GM23338 (cell line): ENCODE data around the gene LPAR6. TPM values are rescaled to one million over a fixed set of nuclear protein-coding genes. Genes with fewer than 3 reads are reported as not detected.

Source experiments
- ATAC-seq: fragments of 200-7000 bp; cut with Tn5 transposase; 3 replicates; pipeline ENCODE4 v1.9.1; 2020
- DNase-seq: peaks from one replicate; pipeline ENCODE4 v3.0.0-alpha.2; 2015; ENCODE audit warnings: low spot score
- H2AFZ ChIP-seq: fragments of 200-600 bp; sonication (generic); 2 replicates; pipeline ENCODE4 v1.8.0; 2016; ENCODE audit warnings: antibody characterized with exemption, mild to moderate bottlenecking, moderate library complexity
- H3F3A ChIP-seq: fragments of 200-600 bp; sonication (generic); replicated peaks from 2 replicates; pipeline ENCODE4 v1.8.0; 2017; ENCODE audit warnings: antibody characterized with exemption, mixed run types, low read depth
- H3K27ac ChIP-seq: fragments of 200-600 bp; sonication (generic); 2 replicates; pipeline ENCODE4 v1.6.1; 2016; ENCODE audit warnings: low read depth
- H3K27me3 ChIP-seq: fragments of 200-600 bp; sonication (generic); 2 replicates; pipeline ENCODE4 v1.8.0; 2016; ENCODE audit warnings: mild to moderate bottlenecking, mixed run types, moderate library complexity; ENCODE audit not compliant: insufficient read depth
- H3K36me3 ChIP-seq: fragments of 200-600 bp; sonication (generic); 2 replicates; pipeline ENCODE4 v1.8.0; 2016; ENCODE audit warnings: mild to moderate bottlenecking; ENCODE audit not compliant: insufficient read depth
- H3K4me1 ChIP-seq: fragments of 200-600 bp; sonication (generic); 2 replicates; pipeline ENCODE4 v1.8.0; 2016; ENCODE audit warnings: mild to moderate bottlenecking, moderate library complexity; ENCODE audit not compliant: insufficient read depth
- H3K4me2 ChIP-seq: fragments of 200-600 bp; sonication (generic); 2 replicates; pipeline ENCODE4 v1.7.1; 2017; ENCODE audit warnings: mixed run types
- H3K4me3 ChIP-seq: fragments of 200-600 bp; sonication (generic); 2 replicates; pipeline ENCODE4 v1.6.1; 2016; ENCODE audit warnings: mixed run types
- H3K79me2 ChIP-seq: fragments of 200-600 bp; sonication (generic); replicated peaks from 2 replicates; pipeline ENCODE4 v1.8.0; 2017; ENCODE audit warnings: mild to moderate bottlenecking; ENCODE audit not compliant: insufficient read depth
- H3K9me2 ChIP-seq: fragments of 200-600 bp; sonication (generic); 2 replicates; pipeline ENCODE4 v1.8.0; 2017; ENCODE audit not compliant: insufficient read depth
- H4K20me1 ChIP-seq: fragments of 200-600 bp; sonication (generic); replicated peaks from 2 replicates; pipeline ENCODE4 v1.8.0; 2017; ENCODE audit warnings: mild to moderate bottlenecking; ENCODE audit not compliant: insufficient read depth
- H3K27ac Mint-ChIP-seq: 2 replicates; pipeline ENCODE4 v1.8.0; 2020; ENCODE audit warnings: inconsistent platforms, mild to moderate bottlenecking, moderate library complexity, mixed read lengths
- H3K27me3 Mint-ChIP-seq: 3 replicates; pipeline ENCODE4 v1.8.0; 2022; ENCODE audit warnings: low read depth, mild to moderate bottlenecking, moderate library complexity, mixed read lengths, inconsistent platforms; ENCODE audit not compliant: insufficient read depth, poor library complexity
- H3K36me3 Mint-ChIP-seq: 3 replicates; pipeline ENCODE4 v1.8.0; 2021; ENCODE audit warnings: low read depth, mild to moderate bottlenecking, inconsistent platforms, moderate library complexity, mixed read lengths
- H3K4me1 Mint-ChIP-seq: 3 replicates; pipeline ENCODE4 v1.8.0; 2020; ENCODE audit warnings: mild to moderate bottlenecking, inconsistent platforms, mixed read lengths
- H3K4me3 Mint-ChIP-seq: 3 replicates; pipeline ENCODE4 v1.8.0; 2021; ENCODE audit warnings: moderate library complexity, mild to moderate bottlenecking, inconsistent platforms, mixed read lengths
- H3K9me3 Mint-ChIP-seq: 3 replicates; pipeline ENCODE4 v1.8.0; 2020; ENCODE audit warnings: moderate library complexity, mild to moderate bottlenecking, inconsistent platforms, mixed read lengths
- CREB1 ChIP-seq: fragments of 250-450 bp; sonication (Bioruptor Pico); IDR thresholded peaks from 2 replicates; pipeline ENCODE4 v1.5.0; 2020; ENCODE audit warnings: low read depth, mild to moderate bottlenecking, moderate library complexity
- CTCF ChIP-seq, 2 experiments: fragments of 200-600 bp in 1 of 2; sonication (generic) in 1 of 2; conservative IDR thresholded peaks; 2 replicates each; pipeline versions ENCODE4 v1.5.1 to v1.6.1; 2016 to 2017; ENCODE audit warnings: antibody characterized with exemption in 2 of 2, low read depth in 2 of 2, mild to moderate bottlenecking in 2 of 2, moderate library complexity in 1 of 2
- ETS1 ChIP-seq: IDR thresholded peaks from 2 replicates; pipeline ENCODE4 v1.6.1; 2016; ENCODE audit warnings: antibody characterized with exemption
- EZH2 ChIP-seq: fragments of 200-600 bp; sonication (generic); IDR thresholded peaks from one replicate; pipeline ENCODE4 v1.8.0; 2017; ENCODE audit warnings: antibody characterized with exemption, mild to moderate bottlenecking, low read depth; ENCODE audit not compliant: unreplicated experiment
- EZH2phosphoT487 ChIP-seq: fragments of 200-600 bp; sonication (generic); IDR thresholded peaks from one replicate; pipeline ENCODE4 v1.8.1; 2018; ENCODE audit warnings: antibody characterized with exemption; ENCODE audit not compliant: unreplicated experiment
- JUNB ChIP-seq: IDR thresholded peaks from one replicate; pipeline ENCODE4 v1.6.1; 2016; ENCODE audit warnings: antibody characterized with exemption; ENCODE audit not compliant: unreplicated experiment
- NANOG ChIP-seq: IDR thresholded peaks from 2 replicates; pipeline ENCODE4 v1.6.1; 2016; ENCODE audit warnings: antibody characterized with exemption, borderline replicate concordance
- POLR2AphosphoS5 ChIP-seq: IDR thresholded peaks from 2 replicates; pipeline ENCODE4 v1.6.1; 2016; ENCODE audit warnings: antibody characterized with exemption, low read depth
- REST ChIP-seq: IDR thresholded peaks from one replicate; pipeline ENCODE4 v1.6.1; 2018; ENCODE audit warnings: antibody characterized with exemption; ENCODE audit not compliant: unreplicated experiment
- STAT1 ChIP-seq: IDR thresholded peaks from one replicate; pipeline ENCODE4 v1.6.1; 2016; ENCODE audit warnings: antibody characterized with exemption; ENCODE audit not compliant: unreplicated experiment
- ZNF114 ChIP-seq: fragments of 250-450 bp; sonication (Bioruptor Pico); IDR thresholded peaks from 2 replicates; pipeline ENCODE4 v1.5.0; 2020; ENCODE audit warnings: mild to moderate bottlenecking, moderate library complexity
- ZNF331 ChIP-seq: fragments of 250-450 bp; sonication (Bioruptor Pico); IDR thresholded peaks from 2 replicates; pipeline ENCODE4 v1.5.0; 2020; ENCODE audit warnings: low read depth, mild to moderate bottlenecking, moderate library complexity
- polyA plus RNA-seq: library from polyadenylated mRNA; unstranded; fragments of >200 nt; fragmentation: Nextera tagmentation; extraction: Ambion mirVana; gene quantifications from 2 replicates; pipeline ENCODE4 v1.2.1, GENCODE V29; 2016
- total RNA-seq: library from RNA; depleted of rRNA; stranded (reverse); fragments of >200 nt; shearing (Covaris generic); gene quantifications from 2 replicates; pipeline ENCODE4 v1.2.3, GENCODE V29; 2014
- TF ChIP-seq, protein P1 (sequence below): fragments of 250-450 bp; sonication (Bioruptor Pico); IDR thresholded peaks from 2 replicates; pipeline ENCODE4 v1.5.0; 2020; ENCODE audit warnings: mild to moderate bottlenecking, moderate library complexity

The LPAR6 gene
- total and polyA plus RNA-seq, 2 experiments from 2014 or later = 1.4 to 2.1 TPM

DNA sequence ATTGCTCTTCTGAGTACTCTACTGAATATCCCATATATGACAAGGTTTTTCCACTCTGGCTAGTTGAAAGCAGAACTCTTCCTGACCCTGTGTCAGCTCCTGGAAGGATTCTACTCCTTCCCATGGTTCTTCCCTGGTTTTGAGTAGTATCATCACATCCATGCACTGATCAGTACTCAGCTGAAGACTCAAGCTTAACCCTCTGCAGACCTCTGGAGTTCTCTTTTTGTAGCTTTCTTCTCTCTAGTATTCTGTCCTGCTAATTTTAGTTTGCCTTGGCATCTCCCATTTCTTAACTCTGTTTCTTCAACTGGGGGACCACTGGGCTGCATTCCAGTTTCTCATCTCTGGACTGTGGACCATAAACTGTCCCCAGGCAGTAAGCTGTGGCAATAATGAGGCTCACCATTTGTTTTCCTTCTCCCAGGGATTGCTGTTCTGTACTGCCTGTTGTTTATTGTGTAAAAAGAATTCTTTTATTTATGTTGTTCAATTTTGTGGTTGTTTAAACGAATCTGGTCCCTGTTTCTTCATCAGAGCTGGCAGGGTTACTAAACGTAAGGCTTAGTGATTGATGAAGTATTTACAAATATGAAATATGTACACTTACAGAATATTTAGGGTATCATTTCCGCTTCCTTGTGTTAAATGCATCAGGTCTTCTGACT, 19.7 kb downstream of the LPAR6 start:
- H3K4me3 ChIP-seq = no peak overlapping the region
- H3K36me3 Mint-ChIP-seq = peaks cover 35% of the 10 kb centered on the region
- no peaks in the 10 kb centered on the region for H3K36me3 ChIP-seq
- no peak overlapping the region for H2AFZ ChIP-seq
- TF ChIP-seq NANOG (no peak), ZNF331 (CRISPR knock-in tag) (no peak), ZNF114 (CRISPR knock-in tag) (no peak), EZH2 (no peak), POLR2AphosphoS5 (no peak), STAT1 (no peak), REST (no peak), ETS1 (no peak), EZH2phosphoT487 (no peak), CTCF (conservative IDR thresholded peaks at IDR 0.05; ENCODE audit: low read depth in 2 of 2) (no peak), CREB1 (CRISPR knock-in tag) (no peak), JUNB (no peak)
- TF ChIP-seq, protein P1, sequence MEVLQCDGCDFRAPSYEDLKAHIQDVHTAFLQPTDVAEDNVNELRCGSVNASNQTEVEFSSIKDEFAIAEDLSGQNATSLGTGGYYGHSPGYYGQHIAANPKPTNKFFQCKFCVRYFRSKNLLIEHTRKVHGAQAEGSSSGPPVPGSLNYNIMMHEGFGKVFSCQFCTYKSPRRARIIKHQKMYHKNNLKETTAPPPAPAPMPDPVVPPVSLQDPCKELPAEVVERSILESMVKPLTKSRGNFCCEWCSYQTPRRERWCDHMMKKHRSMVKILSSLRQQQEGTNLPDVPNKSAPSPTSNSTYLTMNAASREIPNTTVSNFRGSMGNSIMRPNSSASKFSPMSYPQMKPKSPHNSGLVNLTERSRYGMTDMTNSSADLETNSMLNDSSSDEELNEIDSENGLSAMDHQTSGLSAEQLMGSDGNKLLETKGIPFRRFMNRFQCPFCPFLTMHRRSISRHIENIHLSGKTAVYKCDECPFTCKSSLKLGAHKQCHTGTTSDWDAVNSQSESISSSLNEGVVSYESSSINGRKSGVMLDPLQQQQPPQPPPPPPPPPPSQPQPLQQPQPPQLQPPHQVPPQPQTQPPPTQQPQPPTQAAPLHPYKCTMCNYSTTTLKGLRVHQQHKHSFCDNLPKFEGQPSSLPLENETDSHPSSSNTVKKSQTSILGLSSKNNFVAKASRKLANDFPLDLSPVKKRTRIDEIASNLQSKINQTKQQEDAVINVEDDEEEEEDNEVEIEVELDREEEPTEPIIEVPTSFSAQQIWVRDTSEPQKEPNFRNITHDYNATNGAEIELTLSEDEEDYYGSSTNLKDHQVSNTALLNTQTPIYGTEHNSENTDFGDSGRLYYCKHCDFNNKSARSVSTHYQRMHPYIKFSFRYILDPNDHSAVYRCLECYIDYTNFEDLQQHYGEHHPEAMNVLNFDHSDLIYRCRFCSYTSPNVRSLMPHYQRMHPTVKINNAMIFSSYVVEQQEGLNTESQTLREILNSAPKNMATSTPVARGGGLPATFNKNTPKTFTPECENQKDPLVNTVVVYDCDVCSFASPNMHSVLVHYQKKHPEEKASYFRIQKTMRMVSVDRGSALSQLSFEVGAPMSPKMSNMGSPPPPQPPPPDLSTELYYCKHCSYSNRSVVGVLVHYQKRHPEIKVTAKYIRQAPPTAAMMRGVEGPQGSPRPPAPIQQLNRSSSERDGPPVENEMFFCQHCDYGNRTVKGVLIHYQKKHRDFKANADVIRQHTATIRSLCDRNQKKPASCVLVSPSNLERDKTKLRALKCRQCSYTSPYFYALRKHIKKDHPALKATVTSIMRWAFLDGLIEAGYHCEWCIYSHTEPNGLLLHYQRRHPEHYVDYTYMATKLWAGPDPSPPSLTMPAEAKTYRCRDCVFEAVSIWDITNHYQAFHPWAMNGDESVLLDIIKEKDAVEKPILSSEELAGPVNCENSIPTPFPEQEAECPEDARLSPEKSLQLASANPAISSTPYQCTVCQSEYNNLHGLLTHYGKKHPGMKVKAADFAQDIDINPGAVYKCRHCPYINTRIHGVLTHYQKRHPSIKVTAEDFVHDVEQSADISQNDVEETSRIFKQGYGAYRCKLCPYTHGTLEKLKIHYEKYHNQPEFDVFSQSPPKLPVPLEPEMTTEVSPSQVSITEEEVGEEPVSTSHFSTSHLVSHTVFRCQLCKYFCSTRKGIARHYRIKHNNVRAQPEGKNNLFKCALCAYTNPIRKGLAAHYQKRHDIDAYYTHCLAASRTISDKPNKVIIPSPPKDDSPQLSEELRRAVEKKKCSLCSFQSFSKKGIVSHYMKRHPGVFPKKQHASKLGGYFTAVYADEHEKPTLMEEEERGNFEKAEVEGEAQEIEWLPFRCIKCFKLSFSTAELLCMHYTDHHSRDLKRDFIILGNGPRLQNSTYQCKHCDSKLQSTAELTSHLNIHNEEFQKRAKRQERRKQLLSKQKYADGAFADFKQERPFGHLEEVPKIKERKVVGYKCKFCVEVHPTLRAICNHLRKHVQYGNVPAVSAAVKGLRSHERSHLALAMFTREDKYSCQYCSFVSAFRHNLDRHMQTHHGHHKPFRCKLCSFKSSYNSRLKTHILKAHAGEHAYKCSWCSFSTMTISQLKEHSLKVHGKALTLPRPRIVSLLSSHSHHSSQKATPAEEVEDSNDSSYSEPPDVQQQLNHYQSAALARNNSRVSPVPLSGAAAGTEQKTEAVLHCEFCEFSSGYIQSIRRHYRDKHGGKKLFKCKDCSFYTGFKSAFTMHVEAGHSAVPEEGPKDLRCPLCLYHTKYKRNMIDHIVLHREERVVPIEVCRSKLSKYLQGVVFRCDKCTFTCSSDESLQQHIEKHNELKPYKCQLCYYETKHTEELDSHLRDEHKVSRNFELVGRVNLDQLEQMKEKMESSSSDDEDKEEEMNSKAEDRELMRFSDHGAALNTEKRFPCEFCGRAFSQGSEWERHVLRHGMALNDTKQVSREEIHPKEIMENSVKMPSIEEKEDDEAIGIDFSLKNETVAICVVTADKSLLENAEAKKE (CRISPR knock-in tag) = no peak
- no peaks in the 10 kb centered on the region for H3K27me3 Mint-ChIP-seq
- H3K27ac Mint-ChIP-seq = no peak overlapping the region
- no peak overlapping the region for H3K27ac ChIP-seq
- H3F3A ChIP-seq = no peaks in the 10 kb centered on the region
- H3K4me1 ChIP-seq = no peaks in the 10 kb centered on the region
- H4K20me1 ChIP-seq = no peaks in the 10 kb centered on the region
- H3K4me3 Mint-ChIP-seq = no peak overlapping the region
- no peaks in the 10 kb centered on the region for H3K9me2 ChIP-seq
- H3K79me2 ChIP-seq = no peaks in the 10 kb centered on the region
- DNase-seq (no peak), ATAC-seq (no peak)
- no peak overlapping the region for H3K4me2 ChIP-seq
- H3K4me1 Mint-ChIP-seq = no peaks in the 10 kb centered on the region
- H3K9me3 Mint-ChIP-seq = peaks cover 27% of the 10 kb centered on the region
- no peaks in the 10 kb centered on the region for H3K27me3 ChIP-seq
